Adipocyte (in vitro differentiated cells): Measurements from ENCODE around the gene TASP1.

Source experiments
- DNase-seq: peaks from one replicate; pipeline ENCODE4 v3.0.0-alpha.2; 2015; ENCODE audit warnings: low read depth
- H3K27me3 ChIP-seq: replicated peaks from 2 replicates; pipeline ENCODE4 v1.7.0; 2013; ENCODE audit warnings: mild to moderate bottlenecking, low read length, moderate library complexity; ENCODE audit not compliant: control insufficient read depth, insufficient read depth
- H3K36me3 ChIP-seq: 2 replicates; pipeline ENCODE4 v1.7.0; 2013; ENCODE audit warnings: low read length, mild to moderate bottlenecking, moderate library complexity; ENCODE audit not compliant: control insufficient read depth, insufficient read depth, severe bottlenecking
- H3K4me1 ChIP-seq: 2 replicates; pipeline ENCODE4 v1.7.0; 2013; ENCODE audit warnings: mild to moderate bottlenecking, low read length, moderate library complexity; ENCODE audit not compliant: control insufficient read depth, insufficient read depth
- H3K4me3 ChIP-seq: 2 replicates; pipeline ENCODE4 v1.7.0; 2013; ENCODE audit warnings: mild to moderate bottlenecking, low read length, moderate library complexity
- H3K9ac ChIP-seq: 2 replicates; pipeline ENCODE4 v1.7.0; 2013; ENCODE audit warnings: mild to moderate bottlenecking, low read length, moderate library complexity
- H3K9me3 ChIP-seq: 2 replicates; pipeline ENCODE4 v1.7.0; 2013; ENCODE audit warnings: mild to moderate bottlenecking, low read length, moderate library complexity; ENCODE audit not compliant: control insufficient read depth

The TASP1 gene

DNA sequence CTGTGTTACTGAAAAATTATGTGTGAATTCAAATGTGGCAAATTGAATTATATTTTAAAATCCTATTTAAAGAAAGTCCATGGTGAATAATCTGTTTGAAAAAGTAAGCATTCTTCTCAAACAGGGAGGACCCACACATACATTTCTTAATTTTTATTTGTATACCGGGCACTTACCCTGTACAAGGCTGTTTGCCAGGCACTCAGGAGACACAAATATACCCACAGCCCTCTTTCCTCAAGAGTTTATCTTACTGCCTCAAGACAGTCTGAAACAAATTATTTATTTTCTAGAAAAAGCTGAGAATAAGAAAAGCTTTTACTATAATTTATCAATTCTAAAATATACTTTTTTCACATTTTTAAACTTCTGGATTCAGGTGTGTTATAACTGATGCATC is 114.4 kb downstream of the TASP1 start:
- Histone ChIP-seq H3K4me3 (no peak overlapping the region), H3K9me3 (no peaks in the 10 kb centered on the region), H3K27me3 (no peaks in the 10 kb centered on the region), H3K9ac (no peak overlapping the region), H3K36me3 (peaks cover 16% of the 10 kb centered on the region), H3K4me1 (peaks cover 10% of the 10 kb centered on the region)
- DNase-seq = no peak

DNA sequence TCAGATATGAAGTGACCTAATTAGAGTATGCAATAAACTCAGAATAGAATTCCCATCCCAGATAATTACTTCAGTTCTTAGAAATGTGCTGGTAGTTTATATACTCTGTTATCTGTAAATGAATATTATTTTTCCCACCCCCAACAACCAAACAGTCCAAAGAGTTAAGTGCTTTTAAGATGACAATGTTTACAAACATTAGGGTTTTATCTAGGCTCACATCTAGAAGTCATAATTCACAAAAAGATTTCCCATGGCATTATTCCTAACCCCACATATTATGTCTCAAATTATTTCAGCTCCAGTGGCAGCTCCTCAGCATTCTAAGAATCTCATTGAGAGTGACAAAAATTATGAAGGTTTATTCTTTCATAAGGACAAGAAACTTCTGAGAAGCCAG is 120.9 kb downstream of the TASP1 start:
- Histone ChIP-seq H3K9me3 (no peaks in the 10 kb centered on the region), H3K4me3 (no peak overlapping the region), H3K27me3 (no peaks in the 10 kb centered on the region), H3K9ac (no peak overlapping the region), H3K36me3 (peaks cover 9% of the 10 kb centered on the region), H3K4me1 (no peaks in the 10 kb centered on the region)
- DNase-seq = no peak

DNA sequence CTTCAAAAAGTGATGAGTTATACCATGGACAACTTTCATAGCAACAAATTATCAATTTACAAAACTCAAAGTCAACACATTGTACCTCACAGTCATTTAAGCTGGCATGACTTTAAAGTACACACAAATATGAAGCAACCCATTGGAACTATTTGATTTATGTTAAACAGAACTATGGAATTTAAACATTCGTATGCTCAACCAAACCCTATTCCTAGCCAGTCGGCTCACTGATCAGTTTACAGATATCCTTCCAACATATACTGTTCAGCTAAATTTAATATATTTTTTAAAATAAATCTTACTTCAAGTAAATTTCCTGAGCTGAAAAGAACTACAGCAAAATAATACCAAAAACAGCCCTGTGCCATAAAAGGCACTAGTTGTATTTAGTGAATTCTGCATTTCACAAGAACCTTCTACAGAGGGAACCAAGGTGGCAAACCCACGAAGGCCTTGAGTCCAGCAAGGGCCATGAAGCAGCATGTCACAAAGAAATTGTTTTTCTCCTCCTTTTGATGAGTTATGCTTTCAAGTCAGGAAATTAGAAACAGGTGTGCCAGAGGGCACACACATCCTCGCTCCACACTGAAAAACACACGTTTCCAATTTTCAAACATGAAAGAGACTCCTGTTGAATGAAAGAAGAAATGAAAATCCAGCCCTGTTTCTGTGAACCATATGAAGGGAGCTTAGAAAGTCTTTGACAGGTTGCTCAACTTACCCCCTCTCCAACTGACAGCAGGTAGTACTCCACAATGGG is 122.8 kb downstream of the TASP1 start:
- Histone ChIP-seq H3K9ac (no peak overlapping the region), H3K36me3 (peaks cover 6% of the 10 kb centered on the region), H3K9me3 (no peaks in the 10 kb centered on the region), H3K4me1 (peaks cover 4% of the 10 kb centered on the region), H3K4me3 (no peak overlapping the region), H3K27me3 (no peaks in the 10 kb centered on the region)
- DNase-seq = peak; percentile 21

DNA sequence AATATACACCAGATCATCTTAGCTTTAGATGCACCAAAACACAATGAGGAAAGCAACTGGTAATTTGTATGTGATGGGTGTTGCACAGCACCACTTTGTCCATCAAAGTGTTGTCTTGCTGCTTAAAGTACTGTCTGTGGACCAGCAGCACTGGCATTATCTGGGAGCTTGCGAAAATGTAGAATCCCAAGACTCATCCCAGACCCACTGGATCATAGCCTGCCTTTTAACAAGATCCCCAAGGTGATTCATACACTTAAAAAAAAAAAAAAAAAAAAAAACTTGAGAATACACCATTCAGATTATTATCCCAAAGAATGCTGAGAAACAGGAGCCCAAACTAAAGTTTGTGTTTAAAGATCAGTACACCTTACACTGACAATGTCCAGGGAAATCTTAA is 123.4 kb downstream of the TASP1 start:
- Histone ChIP-seq H3K4me1 (peaks cover 10% of the 10 kb centered on the region), H3K36me3 (peaks cover 6% of the 10 kb centered on the region), H3K9ac (no peak overlapping the region), H3K9me3 (no peaks in the 10 kb centered on the region), H3K4me3 (no peak overlapping the region), H3K27me3 (no peaks in the 10 kb centered on the region)
- DNase-seq = no peak

DNA sequence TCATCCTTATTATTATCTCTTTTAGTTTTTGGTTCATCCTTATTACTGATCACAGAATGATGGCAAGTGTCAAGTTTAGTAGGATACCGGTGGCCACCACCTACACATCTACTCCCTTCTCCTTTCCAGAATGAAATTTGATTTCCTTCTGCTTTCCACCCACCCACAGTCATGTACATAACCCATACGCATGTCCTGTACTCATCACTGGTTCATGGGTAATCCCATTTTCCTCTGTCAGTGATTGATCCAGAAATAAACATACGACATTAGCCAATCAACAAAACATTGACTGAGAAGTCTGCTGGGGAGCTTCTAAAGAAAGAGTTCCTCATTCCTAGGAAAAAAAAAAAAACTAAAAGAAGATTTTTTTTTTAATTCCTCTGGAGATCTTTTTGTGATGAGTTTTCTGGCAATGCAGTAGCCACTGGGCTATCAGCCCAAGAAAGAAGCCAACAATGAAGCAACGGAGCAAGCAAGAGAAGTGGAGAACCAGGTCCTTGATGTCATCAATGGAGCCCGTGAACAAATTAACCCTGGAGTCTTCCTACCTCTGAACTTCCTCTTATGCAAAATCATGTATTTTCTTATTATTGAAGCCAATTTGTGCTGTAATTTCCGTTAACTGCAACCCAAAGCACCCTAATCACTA is 127.8 kb downstream of the TASP1 start:
- Histone ChIP-seq H3K4me1 (peaks cover 10% of the 10 kb centered on the region), H3K9ac (peak overlapping the region; percentile 18), H3K36me3 (peaks cover 6% of the 10 kb centered on the region), H3K4me3 (peak overlapping the region; percentile 45), H3K9me3 (peaks cover 9% of the 10 kb centered on the region), H3K27me3 (no peaks in the 10 kb centered on the region)
- no peak for DNase-seq

DNA sequence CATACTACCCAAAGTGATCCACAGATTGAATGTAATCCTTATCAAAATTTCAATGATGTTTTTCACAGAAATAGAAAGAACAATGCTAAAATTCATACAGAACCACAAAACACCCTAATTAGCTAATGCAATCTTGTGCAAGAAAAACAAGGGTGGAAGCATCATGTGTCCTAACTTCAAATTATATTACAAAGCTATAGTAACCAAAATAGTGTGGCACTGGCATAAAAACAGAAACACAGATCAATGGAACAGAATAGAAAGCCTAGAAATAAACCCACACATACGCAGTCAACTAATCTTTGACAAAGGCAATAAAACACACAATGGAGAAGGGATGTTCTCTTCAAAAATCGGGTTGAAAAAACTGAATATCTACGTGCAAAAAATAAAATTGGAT is 131.1 kb downstream of the TASP1 start:
- Histone ChIP-seq H3K9ac (no peak overlapping the region), H3K4me3 (no peak overlapping the region), H3K36me3 (no peaks in the 10 kb centered on the region), H3K27me3 (no peaks in the 10 kb centered on the region), H3K9me3 (peaks cover 15% of the 10 kb centered on the region), H3K4me1 (peaks cover 10% of the 10 kb centered on the region)
- DNase-seq = no peak

DNA sequence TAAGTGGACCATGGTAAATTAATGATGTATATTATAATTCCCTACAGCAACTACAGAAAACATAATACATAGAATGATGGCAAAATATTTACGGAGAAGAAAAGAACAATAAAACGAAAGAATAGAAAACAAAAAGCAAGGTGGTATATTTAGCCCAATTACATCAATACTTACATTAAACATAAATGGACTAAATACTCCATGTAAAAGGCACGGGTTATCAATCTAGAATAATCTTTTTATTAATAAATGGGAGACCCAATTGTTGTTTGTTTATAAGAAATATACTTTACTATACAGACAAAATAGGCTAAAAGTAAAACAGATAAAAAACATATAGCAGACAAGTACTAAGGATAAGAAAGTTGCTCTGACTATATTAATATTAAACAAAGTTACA is 137.2 kb downstream of the TASP1 start:
- Histone ChIP-seq H3K4me3 (peak overlapping the region; percentile 11), H3K36me3 (peaks cover 4% of the 10 kb centered on the region), H3K27me3 (no peaks in the 10 kb centered on the region), H3K4me1 (no peaks in the 10 kb centered on the region), H3K9ac (no peak overlapping the region), H3K9me3 (peaks cover 49% of the 10 kb centered on the region)
- no peak for DNase-seq

DNA sequence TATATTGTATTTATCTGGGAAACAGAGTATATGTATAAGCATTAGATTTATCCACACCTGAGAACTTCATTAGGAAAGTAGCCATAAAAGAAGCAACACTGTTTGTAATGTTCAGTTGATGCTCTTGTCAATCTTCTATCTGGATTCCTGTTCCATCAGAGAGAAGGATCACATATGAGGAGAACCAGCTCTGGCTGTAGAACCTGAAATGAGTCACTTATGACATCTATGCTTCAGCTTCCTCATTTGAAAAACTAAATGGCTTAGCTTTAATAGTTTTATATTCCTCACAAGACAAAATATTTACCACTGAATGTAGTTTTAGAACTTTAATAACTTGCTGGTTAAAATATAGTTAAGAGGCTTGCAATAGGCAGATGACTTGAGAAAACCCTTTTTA is 144.7 kb downstream of the TASP1 start:
- no peaks in the 10 kb centered on the region for H3K27me3 ChIP-seq

DNA sequence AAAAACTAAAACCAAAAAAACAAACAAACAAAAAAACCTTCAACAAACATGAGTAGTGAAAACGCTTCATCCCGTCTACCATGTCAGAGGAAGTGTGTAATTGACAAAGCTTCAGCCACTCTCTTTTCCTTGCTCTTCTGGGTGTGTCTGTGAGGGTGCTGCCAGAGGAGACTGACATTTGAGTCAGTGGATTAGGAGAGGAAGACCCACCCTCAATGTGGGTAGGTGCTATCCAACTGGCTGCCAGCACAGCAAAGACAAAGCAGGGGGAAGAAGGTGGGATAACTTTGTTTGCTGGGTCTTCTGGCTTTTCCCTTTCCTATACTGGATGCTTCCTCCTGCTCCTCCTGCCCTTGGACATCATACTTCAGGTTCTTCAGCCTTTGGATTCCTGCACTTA is 145.6 kb downstream of the TASP1 start:
- H3K4me1 ChIP-seq = peaks cover 32% of the 10 kb centered on the region
- peaks cover 12% of the 10 kb centered on the region for H3K9me3 ChIP-seq
- no peak for DNase-seq
- H3K9ac ChIP-seq = no peak overlapping the region
- H3K27me3 ChIP-seq = no peaks in the 10 kb centered on the region
- H3K4me3 ChIP-seq = no peak overlapping the region
- no peaks in the 10 kb centered on the region for H3K36me3 ChIP-seq

More for the DNA sequence above, 144.7 kb downstream of the TASP1 start:
- H3K9ac ChIP-seq = no peak overlapping the region
- DNase-seq = no peak
- H3K4me3 ChIP-seq = no peak overlapping the region
- H3K36me3 ChIP-seq = no peaks in the 10 kb centered on the region
- H3K4me1 ChIP-seq = peaks cover 32% of the 10 kb centered on the region
- H3K9me3 ChIP-seq = peaks cover 12% of the 10 kb centered on the region

DNA sequence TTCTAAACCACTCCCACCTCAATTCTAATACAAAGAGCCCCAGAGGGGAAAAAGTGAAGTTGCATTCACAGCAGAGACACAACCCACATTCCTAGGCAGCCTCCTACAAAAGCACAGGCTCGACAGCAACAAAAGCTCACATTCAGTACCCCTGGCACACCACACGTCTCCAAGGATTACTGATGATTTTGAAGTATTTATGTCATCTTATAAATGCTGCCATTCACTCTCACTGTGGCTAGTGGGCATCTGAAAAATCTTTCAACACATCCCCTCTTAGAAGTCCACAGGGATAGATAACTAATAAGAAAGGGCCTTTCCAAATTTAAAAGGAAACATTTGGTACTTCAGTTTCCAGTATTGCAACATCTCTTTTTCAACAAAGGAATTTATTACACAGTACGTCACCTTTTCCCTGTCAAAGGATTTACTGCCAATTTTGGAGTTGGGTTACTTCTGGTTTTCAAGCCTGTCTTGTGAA is 146.7 kb downstream of the TASP1 start:
- H3K9me3 ChIP-seq = peaks cover 2% of the 10 kb centered on the region
- H3K4me1 ChIP-seq = peaks cover 32% of the 10 kb centered on the region
- no peaks in the 10 kb centered on the region for H3K36me3 ChIP-seq
- DNase-seq = peak; percentile 67
- H3K27me3 ChIP-seq = no peaks in the 10 kb centered on the region
- H3K4me3 ChIP-seq = peak overlapping the region; percentile 14
- H3K9ac ChIP-seq = no peak overlapping the region

DNA sequence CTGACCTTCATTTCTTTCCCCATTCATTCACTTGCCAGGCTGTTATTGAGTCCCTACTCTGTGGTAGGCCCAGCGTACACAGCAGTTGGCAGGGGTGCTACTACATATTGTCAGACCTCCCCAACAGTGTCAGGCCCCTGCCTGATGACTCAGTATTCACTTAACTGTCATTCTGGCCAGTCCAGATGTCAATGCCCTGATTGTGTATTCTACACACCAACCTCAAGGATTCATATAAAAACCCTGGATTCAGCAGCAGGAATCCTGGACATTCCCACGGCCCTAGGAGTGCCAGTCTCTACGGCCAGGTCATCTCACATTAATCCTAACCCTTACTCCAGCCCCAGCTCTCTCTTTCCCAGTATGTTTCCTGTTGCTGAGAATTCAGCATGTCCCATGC is 151.5 kb downstream of the TASP1 start:
- DNase-seq = no peak

More for the DNA sequence above, 151.5 kb downstream of the TASP1 start:
- Histone ChIP-seq H3K4me3 (no peak overlapping the region), H3K27me3 (no peaks in the 10 kb centered on the region), H3K9me3 (no peaks in the 10 kb centered on the region), H3K9ac (no peak overlapping the region), H3K36me3 (peaks cover 3% of the 10 kb centered on the region), H3K4me1 (peaks cover 14% of the 10 kb centered on the region)
